22Rv1 (cell line): ENCODE results near the gene KASH5.

ENCODE experiments used
- CTCF ChIP-seq: fragments of 450-650 bp; IDR thresholded peaks from 2 replicates; pipeline ENCODE4 v1.5.1; 2017; ENCODE audit warnings: mild to moderate bottlenecking
- ZFX ChIP-seq: fragments of 450-650 bp; IDR thresholded peaks from 2 replicates; pipeline ENCODE4 v1.6.1; 2017; ENCODE audit warnings: antibody characterized with exemption, borderline replicate concordance

- TF ChIP-seq CTCF, result no peak
- TF ChIP-seq ZFX, result no peak
Measured at GRCh38 chr19:49361438-49362047, 26.5 kb upstream of the KASH5 start.
